ENCODE measurements around the gene RAP1GAP2. TPM values are rescaled to one million over a fixed set of nuclear protein-coding genes. Genes with fewer than 3 reads are reported as not detected.

The RAP1GAP2 gene
- total RNA-seq, 4 donors from 2014 or later = 30.6 to 60.2 (median 41.9) TPM

- no peak for DNase-seq
- no peaks in the 10 kb centered on the region for H3K27me3 ChIP-seq
- H3K36me3 ChIP-seq = no peaks in the 10 kb centered on the region
- H3K9me3 ChIP-seq = no peaks in the 10 kb centered on the region
- no peak overlapping the region for H3K4me3 ChIP-seq
- TF ChIP-seq CTCF (IDR thresholded peaks at IDR 0.05) (no peak), POLR2A (IDR thresholded peaks at IDR 0.05) (no peak)
- peaks cover 0 to 17% (median 0%) of the 10 kb centered on the region in 4 donors for H3K4me1 ChIP-seq
- no peak overlapping the region for H3K27ac ChIP-seq
Observed at GRCh38 chr17:2936771-2937321, 140.6 kb downstream of the RAP1GAP2 start.

- no peak overlapping the region for H3K4me3 ChIP-seq
- H3K27me3 ChIP-seq = no peaks in the 10 kb centered on the region
- H3K36me3 ChIP-seq = no peaks in the 10 kb centered on the region
- peaks cover 0 to 14% (median 0%) of the 10 kb centered on the region in 4 donors for H3K4me1 ChIP-seq
- no peak for DNase-seq
- H3K27ac ChIP-seq = no peak overlapping the region
- TF ChIP-seq POLR2A (IDR thresholded peaks at IDR 0.05) (no peak), CTCF (IDR thresholded peaks at IDR 0.05) (no peak)
- H3K9me3 ChIP-seq = no peaks in the 10 kb centered on the region
Observed at GRCh38 chr17:2937331-2938003, 141.2 kb downstream of the RAP1GAP2 start.

DNA sequence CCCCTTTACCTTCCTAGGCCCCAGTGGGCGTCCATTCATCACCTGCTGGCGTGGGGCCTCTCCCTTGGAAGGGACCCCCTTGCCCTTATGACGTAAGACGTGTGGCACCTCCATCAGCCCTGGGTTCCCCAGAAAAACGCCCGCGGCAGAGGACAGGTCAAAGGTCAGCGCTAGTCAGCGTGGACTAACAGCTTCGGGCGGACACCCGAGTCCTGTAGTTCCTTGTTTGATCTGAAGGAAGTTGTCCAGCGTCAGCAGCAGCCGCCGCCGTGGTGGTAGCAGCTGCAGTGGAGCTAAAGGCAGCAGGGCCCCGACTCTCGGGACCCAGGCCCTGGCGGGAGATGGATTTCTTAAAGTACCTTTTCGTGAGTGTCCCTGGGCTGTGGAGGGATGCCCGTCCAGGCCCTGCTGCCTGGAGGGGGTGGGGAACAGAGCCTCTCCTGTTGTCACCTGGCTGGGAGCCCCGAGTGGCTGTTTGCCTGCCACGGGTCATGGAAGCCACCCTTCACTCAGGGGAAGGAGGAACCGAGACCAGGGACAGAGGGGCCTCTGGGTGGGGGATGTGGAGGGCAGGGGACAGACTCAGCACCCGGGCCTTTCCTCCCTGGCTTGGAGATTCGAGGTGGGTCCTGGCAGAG, 143.6 kb downstream of the RAP1GAP2 start:
- Histone ChIP-seq H3K27ac (peak overlapping the region in 2 of 4 donors; percentile 2 to 5), H3K9me3 (no peaks in the 10 kb centered on the region), H3K36me3 (no peaks in the 10 kb centered on the region), H3K27me3 (no peaks in the 10 kb centered on the region), H3K4me3 (peak overlapping the region in 2 of 4 donors; percentile 4 to 37), H3K4me1 (peaks cover 0 to 14% (median 0%) of the 10 kb centered on the region in 4 donors)
- DNase-seq = peak in 2 of 3 donors; percentile 71
- no peak for TF ChIP-seq POLR2A (IDR thresholded peaks at IDR 0.05)
- TF ChIP-seq CTCF (IDR thresholded peaks at IDR 0.05) = no peak

GRCh38 chr17:2940352-2940751, 144.1 kb downstream of the RAP1GAP2 start:
- Histone ChIP-seq H3K4me1 (peaks cover 0 to 14% (median 0%) of the 10 kb centered on the region in 4 donors), H3K9me3 (no peaks in the 10 kb centered on the region), H3K27me3 (no peaks in the 10 kb centered on the region), H3K4me3 (peak overlapping the region in 2 of 4 donors; percentile 4 to 37), H3K27ac (no peak overlapping the region), H3K36me3 (no peaks in the 10 kb centered on the region)
- DNase-seq = no peak
- no peak for TF ChIP-seq CTCF (IDR thresholded peaks at IDR 0.05)
- TF ChIP-seq POLR2A (IDR thresholded peaks at IDR 0.05) = no peak

DNA sequence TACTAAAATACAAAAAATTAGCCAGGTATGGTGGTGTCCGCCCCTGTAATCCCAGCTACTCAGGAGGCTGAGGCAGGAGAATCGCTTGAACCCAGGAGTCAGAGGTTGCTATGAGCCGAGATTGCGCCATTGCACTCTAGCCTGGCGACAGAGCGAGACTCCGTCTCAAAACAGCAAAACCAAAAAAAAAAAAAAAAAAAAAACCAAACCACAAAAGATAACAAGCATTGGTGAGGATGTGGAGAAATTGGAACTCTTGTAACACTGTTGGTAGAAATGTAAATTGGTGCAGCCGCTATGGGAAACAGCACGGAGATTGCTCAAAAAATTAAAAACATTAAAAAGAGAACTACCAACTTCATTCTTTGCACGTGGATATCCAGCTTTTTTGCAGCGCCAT, 147.7 kb downstream of the RAP1GAP2 start:
- Histone ChIP-seq H3K4me1 (peaks cover 0 to 14% (median 0%) of the 10 kb centered on the region in 4 donors), H3K9me3 (no peaks in the 10 kb centered on the region), H3K4me3 (no peak overlapping the region), H3K27me3 (no peaks in the 10 kb centered on the region), H3K36me3 (no peaks in the 10 kb centered on the region), H3K27ac (no peak overlapping the region)
- TF ChIP-seq CTCF (IDR thresholded peaks at IDR 0.05) = no peak
- TF ChIP-seq POLR2A (IDR thresholded peaks at IDR 0.05) = no peak
- DNase-seq = no peak

All from Peyer's patch (tissue), 4 donors.